ENCODE data around the gene CHAF1A.

The CHAF1A gene

DNA sequence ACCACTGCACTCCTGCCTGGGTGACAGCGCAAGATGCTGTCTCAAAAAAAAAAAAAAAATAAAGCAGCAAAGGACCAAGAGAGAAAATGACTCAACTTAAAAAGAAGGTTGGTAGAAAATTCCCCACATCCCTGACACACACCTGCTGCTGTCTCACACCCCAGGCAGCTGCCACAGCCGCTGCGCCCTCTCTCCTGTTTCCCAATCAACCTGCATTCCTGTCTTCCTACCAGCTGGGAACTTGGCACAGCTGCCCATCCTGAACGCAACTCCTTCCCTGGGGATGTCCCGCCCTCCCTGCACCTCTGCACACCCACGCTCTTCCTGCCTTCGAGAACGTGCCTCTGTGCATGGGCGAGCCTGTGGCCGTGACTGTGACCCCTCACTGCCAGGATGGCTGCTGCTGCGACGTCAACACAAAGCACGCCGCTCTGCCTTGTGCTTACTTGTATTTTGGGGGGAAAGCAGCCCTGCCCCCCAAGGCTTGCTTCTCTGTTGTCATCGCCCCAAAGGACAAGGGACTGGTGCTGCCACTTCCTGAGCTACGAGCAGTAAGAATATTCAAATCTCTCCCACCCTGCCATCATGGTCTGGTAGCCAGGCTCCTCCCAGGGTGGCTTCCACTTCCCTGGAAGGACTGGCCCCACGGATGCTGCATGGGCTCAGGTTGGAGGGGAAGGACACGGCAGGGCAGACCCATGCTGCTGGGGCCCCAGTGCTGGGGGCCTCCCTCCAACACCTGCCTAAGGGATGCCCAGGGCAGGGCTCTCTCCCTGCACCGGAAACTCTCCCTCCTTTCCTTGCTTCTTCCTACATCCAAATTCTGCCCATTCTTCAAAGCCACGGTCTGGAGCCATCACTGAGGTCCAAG lies 22.8 kb upstream of the CHAF1A start:
- DNase-seq, result peak; percentile 31

DNA sequence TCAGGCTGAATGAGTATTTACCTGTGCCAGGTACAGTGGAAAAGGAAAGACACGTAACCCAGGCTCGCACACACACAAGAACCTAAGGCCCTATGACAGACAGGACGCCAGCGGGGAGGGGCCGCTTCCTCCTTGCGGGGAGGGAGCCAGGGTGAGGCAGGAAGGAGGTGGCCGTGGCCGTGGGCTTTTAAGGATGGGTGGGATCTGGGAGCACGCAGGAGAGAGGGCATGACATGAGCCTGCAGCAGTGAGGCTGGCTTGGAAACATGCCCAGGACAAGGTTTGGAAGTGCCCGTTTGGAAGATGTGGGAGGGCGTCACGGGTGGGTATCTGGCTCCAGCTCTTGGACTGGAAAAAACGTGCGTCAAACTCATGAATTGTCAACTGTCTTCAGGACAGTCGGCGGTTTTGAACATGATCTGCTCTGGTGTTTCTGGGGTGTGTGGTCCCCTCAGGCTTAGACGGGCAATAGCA lies 22.1 kb upstream of the CHAF1A start:
- peak; percentile 40 for DNase-seq

DNA sequence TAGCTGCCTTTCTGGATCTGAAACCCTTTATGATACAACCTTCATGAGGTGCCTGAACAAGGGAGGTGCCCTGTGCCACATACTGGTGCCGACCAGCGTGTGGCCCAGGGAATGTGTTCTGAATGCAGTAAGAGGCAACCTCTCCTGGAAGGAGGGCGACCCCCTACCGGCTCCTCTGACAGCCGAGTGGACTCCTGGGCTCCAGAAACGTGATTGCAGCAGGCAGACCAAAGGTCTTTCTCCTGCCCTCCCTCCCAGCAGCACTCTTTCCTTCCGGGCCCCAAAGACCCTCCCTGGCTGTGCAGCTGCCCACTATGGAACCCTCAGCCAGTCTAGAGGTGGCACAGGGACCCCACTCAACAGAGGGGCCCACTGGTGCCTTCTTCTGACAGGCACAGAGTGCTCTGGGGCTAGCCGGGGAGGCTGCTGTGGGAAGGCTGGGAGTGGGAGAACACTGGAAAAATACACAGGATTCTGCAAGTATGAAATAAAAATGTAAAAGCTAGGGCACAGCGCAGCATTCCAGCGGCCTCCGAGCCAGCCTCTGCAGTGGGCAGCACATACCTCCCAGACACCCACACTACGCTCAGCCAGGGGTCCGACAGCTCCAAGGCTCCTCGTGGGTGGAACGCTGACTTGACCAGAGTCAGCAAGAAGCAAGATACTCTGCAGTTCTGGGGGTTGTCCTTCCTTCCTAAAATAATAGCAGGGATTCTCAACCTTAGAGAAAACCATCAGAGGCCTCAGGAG lies 17.0 kb upstream of the CHAF1A start:
- DNase-seq, result no peak

DNA sequence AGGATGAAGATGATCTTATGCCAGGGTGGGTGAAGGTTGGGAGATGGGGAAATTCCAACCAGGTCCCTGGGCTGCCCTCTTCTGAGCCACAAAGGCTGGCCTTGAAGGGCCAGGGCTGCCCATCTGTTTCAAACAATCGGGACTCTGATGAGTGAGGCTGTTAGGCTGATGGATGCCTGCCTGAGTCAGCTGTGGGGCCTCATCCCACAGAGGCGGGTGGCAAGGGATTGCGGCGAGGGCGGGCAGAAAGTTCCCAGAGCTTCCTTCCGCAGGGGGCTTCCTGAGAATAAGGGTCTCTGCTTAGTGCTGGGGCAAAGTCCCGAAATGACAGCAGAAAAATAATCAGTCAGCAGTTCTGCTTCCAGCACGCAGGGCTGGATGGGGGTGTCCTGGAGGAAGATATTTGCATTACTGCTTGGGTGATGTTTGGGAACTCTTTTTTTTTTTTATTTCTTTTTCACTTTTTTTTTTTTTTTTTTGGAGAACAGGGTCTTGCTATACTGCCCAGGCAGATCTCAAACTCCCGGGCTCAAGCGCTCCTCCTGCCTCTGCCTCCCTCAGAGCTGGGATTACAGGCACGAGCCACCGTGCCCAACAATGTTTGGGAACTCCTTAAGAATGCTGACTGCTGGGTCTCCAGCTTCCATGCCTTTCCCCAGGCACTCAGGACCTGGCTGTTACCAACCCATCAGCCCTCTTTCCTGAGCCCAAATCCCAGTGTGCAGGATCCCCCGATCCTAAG lies 16.2 kb upstream of the CHAF1A start:
- DNase-seq, result no peak

DNA sequence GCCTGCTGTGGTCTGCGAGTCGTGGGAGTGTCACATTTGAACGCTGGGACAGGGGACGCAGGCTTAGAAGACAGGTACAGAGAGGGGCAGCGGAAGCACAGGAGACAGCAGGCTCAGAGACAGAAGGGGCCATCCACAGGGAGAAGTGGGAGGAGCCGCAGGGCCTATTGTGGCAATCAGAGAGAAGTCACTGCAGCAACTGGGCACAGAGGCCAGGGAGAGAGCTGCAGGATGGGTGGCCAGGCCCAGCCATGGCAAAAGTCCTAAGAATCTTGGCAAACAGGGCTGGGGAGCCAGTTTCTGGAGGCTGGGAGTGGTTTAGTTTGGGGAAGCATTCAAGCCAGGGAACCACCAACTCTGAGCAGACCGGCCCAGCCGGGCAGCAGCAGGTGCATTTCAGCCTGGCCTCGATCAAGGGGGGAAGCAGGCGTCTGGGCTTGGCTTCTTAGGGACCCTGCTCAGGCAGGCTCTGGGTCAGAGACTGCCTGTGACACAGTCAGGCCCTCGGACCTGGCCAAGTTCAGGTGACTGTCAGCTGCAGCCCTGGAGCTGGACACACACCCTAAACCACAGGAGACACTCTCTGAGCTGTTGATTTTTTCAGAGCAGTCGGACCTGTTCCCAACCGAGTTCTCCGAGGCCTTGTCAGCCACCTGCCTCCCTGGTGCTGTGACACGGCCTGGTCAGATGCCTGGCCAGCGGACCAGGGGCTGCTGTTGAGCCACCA lies 13.9 kb upstream of the CHAF1A start:
- DNase-seq, result no peak

DNA sequence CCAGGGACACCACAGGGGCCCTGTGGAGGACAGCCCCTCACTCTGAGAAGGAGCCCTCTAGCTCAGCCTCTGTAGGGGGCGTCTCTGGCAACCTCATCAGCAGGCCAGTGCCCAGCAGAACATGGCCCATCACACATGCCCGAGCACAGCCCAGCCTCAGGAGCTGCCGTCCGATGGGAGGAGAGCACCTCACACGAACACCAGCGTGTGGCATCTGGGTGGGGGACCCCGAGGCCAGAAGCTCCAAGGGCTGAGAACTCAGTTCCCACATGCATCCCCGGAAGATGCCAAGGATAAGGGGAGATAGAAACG lies 13.4 kb upstream of the CHAF1A start:
- no peak for DNase-seq

DNA sequence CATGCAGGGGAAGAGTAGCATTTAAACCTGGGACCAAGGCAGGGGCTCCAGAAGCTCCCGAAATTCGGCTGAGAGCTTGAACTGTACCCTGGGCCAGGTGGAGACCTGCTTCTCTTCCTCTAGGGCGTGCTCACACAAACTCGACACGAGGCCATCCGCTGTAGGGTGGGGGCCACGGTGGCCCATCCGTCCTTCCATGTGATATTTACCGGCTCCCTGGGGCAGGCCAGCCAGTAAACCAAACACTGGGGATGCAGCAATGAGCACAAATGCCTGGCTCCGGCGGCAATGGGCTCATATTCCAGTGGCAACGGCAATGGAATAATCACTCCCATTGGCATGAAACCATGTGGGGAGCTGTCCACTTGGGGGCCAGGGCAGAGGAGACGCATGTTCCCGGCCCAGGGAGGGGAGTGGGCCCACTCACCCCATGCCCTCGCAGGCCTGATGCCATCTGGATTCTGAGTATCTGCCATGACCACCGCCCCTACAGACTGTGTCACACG lies 12.9 kb upstream of the CHAF1A start:
- no peak for DNase-seq

DNA sequence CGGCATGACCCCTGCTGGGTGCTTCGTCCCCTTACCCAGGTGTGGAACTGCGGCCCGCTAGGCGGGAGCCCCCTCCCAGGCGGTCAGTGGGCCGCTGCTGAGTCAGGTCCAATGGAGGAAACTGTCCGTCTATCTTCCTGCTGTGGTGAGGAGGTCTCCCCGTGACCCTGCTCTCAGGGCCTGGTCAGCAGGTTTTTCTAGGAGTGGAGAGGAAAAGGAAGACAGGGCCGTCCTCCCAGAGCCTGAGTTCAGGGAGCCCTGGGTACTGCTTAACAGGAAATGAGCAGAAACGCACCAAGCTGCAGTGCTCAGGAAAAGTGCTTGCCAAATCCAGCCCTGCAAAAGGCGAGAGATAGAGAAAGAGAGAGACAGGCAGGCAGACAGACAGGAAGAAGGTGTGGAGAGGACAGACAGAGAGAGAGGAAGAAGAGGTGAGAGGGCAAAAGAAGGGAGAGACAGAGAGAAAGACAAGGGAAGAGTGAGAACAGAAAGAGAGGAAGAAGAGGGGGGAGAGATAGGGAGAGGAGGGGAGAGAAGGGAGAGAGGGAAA lies 12.3 kb upstream of the CHAF1A start:
- no peak for DNase-seq

DNA sequence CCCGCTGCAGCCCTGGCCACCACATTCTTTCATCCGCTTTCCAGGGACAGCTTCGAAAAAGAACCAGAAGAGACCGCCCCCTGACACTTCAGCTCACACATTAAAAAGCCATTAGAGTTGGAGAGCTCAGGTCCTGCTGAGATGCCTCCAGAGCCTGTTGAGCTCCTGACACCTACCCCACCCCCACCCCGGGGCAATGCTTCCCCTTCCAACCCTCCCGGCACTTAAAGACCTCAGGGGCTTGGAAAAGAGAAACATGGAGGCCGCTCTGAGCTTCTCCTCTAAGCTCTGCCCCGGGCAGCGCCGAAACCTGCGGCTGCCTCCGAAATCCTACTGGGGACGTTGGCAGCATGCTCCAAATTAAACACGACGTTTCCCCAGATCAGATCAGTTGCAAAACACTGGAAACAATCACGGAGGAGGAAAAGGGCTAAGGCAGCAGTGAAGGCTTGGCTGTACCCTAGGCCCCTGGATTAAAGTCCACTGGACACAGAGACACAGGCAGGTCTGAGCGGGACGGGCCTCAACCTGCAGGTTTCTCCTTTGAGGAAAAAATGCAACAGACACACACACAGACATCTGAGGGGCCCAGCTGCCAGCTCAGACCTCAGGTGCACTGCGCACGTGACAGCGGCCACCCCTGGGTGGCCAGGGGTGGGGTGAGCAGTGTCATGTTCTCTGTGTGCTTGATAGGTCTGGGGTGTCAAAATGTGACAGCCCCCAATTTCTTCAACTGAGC lies 11.7 kb upstream of the CHAF1A start:
- DNase-seq, result no peak

DNA sequence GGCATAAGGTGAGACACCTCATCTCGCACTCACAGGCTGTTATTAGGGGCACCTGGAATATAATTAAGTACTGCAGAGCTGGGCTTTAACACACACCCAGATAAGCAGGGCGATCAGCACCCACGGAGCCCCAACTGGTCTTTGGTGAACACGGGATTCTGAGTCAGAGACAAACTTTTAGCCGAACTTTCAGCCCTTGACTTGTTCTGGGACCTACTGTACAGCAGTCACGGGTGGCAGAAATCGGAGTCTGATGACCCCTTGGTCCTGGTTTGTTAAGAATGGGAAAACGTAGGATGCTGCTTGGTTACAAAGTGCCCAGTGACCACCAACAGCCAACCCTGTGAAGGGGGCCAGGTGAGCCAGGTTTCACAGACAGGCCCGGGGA lies 11.1 kb upstream of the CHAF1A start:
- DNase-seq, result no peak

DNA sequence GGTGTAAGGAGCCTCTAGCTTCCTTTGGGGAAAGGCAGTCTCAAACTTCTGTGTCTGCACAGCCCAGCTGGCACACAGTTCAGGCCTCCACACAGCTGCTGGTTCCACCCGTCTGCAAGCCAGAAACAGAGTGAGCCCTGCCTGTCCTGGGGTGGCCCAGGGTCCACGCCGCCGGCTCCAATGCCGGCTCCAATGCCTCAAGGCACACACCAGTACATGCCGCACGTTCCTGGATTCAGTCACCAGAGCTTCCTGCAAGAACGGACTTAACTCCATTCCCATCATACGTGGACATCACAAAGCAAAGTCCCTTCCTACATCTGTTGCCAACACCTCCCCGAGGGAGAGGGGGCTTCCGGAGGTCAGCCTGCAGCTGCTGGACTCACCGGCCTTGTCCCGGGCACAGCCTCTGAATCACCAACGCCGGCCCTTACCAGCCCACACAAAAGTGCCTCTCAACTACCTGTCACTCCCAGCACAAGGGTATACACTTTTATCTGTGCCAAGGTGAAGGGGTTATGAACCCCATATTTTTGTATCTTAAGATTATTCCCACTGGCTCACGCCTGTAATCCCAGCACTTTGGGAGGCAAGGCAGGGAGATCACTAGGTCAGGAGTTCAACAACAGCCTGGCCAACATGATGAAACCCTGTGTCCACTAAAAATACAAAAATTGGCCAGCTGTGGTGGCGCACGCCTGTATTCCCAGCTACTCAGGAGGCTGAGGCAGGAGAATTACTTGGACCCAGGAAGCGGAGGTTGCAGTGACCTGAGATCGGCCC lies 10.5 kb upstream of the CHAF1A start:
- DNase-seq, result no peak

DNA sequence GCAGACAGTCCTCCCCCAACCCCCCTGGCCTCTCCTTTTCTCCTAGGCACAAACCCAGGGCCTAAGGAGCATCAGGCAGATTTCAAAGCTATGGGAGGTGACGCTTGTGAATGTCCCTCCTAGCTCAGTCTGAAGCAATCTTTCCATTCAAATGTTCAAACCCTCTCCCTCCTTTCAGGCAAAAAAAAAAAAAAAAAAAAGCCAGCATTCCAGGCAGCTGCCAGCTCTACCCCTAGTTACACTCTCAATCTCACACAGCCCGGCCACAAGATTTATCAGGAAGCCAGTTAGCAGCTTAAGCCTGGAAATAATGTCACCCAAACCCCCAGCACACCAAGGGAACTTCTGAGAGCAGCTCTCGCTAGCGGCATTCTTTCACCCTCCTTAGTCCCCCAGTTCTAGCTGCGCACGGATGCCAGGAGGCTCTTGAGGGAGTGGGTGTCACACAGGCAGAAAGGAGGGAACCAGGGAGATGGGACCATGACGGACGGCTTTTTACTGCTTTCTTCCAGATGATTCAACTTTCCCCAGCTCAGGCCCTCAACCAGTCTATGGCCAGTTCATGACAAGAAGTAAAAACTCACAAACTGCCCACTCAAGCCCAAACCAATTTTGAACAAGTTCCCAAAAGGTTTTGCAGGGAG lies 8.4 kb upstream of the CHAF1A start:
- DNase-seq, result no peak

DNA sequence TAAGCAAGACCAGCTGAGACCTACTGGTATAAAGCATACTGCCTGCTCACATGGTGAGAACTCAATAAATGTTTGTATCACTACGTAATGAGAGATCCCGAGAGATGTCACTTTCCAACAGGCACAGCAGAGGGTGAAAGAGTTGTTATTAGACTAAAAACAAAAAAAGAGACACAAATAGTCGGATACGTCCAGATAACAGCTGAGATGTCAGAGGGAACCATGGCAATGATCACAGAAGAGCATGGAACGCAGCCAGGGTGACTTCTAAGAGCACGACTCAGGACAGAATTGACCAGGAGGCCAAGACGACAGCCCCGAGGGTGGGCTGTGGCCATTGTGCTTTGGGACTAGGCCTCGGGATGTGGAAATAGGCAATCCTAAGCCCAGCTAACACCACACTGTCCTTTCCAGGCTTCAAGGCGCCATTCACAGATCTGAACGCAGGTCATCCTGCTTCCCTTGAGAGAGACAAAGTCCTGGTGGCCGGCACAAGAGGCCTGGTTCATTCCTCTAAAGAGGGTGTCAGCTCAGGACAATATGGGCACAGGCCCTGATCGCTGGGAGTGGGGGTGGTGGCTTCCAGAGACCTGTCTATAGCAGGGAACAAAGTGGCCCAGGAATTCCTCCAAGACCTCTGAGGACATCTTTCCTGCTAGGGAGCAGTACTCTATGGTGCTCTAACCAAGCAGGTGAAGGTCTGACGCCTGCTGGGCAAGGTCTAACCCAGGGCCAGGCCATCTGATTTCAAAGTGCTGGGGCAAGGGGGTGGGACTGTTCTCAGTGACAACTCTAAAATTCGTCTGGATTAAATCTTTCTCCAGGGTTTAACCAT lies 5.3 kb upstream of the CHAF1A start:
- DNase-seq, result no peak

DNA sequence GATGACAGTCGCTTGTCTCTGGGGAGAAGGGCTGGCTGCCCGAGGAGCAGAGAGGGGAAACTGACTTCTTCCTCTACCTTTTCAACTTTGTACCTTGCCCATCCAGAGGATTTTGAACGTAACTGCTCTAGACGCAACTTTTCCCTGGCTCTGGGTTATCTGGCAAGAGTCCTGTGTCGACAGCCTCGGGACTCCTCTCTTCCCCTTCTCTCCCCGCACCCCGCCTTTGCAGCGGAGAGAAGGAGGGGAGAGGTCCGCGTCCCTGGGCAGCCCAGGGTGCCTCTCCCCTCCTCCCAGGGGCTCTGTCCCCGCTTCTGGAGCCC lies 2.7 kb upstream of the CHAF1A start:
- DNase-seq, result peak; percentile 23

DNA sequence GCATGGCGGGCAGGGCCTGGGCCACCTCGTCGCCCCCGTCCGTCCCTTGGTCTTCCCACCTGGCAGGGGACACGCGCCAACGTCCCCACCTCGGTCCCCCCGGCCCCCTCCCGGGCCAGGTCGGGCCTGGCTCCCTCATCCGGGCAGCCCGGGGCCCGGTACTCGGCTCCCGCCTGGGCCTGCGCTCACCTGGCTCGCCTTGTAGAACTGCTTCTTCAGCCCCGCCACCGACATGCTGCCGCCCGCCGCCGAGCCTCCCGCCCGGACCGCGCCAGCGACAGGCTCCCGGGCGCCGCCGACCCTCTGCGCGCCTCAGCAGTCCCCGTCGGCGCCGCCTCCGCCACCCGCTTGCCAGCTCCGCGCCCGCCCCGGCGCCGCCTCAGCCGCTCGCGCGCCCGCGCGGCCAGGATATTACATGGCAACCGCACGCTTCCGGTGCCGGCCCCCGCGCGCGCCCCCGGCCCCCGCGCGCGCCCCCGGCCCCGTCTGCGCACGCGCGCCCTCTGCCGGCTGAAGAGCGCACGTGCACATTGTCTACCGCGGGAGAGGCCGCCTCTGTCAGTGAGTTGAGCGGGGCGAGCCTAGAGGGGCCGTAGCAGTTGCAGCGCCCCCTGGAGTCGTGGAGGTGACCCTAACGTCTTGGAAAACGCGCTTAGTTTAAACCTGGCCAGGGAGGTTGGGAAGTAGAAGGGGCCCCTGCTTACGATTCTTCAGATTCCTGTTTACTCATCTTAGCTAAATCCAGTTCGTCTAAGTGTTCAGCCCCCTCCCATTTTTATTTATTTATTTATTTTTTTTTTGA lies 2.1 kb upstream of the CHAF1A start, which contains the start of gene SH3GL1:
TSS of gene SH3GL1 (minus strand) at position 413 of the 802 bp plus-strand sequence. CDS start at position 234, 179 bp downstream.
- peak; percentile 91 for DNase-seq

DNA sequence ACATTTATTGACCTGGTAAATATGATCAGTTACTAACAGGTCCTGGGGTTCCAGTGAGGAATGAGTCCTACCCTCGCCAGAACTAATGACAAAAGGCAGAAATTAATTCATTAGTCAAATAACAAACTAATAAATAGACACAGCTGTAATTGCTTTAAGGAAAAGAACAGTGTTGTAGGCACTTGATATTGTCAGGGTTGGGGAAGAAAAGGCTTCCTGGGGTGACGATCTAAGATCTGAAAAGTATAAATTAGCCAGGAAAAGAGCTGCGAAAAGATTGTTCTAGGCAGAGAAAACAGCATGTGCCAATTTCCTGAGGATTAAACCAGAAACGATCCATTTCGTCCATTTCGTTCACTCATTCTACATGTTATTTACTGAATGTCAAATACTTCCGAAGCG lies 670 bp upstream of the CHAF1A start:
- DNase-seq, result no peak

DNA sequence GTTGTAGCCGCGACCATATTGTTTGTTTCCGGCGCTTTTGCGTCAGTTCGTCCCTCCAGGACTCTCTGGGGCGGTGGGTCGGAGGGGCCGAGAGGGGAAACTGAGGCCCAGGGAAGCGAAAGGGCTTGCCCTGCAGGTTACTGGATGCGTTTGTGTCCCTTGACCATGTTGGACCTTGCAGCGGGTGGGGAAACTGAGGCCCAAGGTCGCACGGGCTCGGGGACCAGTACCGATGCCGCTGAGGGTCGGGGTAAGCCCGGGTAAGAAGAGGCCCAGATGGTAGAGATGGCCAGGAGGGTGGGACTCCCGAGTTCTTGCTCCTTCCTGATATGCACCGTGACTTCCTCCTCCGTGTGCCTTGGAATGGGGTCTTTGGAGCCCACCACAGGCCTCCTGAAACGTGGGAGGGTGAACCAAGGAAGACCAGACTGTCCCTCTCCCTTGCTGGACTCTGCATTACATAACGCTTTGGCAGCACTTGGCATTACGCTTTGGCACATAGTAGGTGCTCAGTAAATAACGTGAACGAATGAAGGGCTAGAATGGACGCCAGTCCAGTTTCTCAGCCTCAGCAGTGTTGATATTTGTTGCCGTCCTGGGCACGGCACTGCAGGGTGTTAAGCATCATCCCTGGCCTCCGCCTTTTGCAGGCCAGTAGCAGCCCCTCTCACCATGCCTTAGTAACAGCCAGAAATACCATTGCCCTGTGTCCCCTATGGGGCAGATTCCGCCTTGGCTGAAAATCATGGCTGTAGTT lies 743 bp downstream of the CHAF1A start:
- no peak for DNase-seq

DNA sequence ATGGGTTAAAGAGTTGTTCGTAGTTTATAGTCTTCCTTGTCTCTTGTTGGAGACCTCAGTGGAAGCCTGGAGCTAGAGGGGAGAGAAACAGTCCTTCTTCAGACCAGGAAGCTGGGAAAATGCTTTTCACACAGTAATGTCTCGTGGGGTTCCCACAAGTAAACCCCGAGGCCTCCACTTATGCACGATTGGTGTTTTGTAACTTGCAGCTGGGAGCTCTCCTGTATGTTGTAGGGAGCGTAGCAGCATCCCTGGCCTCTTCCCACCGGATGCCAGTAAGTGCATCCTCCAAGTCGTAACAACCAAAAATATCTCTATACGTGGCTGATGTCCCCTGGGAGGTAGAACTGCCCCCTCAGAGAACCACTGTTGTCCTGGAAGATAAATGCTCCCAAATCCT lies 3.5 kb downstream of the CHAF1A start:
- DNase-seq, result no peak
